Astrocyte of the cerebellum (primary cell): ENCODE results near the gene VKORC1L1.

Experiments
- DNase-seq: peaks from one replicate; pipeline ENCODE4 v3.0.0-alpha.2; 2011; ENCODE audit warnings: low read depth
- H3K4me3 ChIP-seq: 2 replicates; pipeline ENCODE4 v1.5.1; 2011; ENCODE audit warnings: mild to moderate bottlenecking, low read depth, low read length, moderate library complexity
- CTCF ChIP-seq: IDR thresholded peaks from 2 replicates; pipeline ENCODE4 v1.5.1; 2012; ENCODE audit warnings: low read length, low read depth, moderate library complexity, mild to moderate bottlenecking; ENCODE audit errors: missing control alignments
- in situ Hi-C: cut with HindIII; loops from 2 replicates; pipeline ENCODE4 v1.10.0; 2017; ENCODE audit warnings: low sequenced_read_pairs

The VKORC1L1 gene

GRCh38 chr7:65910237-65910636 lies 37.4 kb downstream of the VKORC1L1 start:
- no peak for TF ChIP-seq CTCF
- in situ Hi-C loops = no loop called here
- H3K4me3 ChIP-seq = no peak overlapping the region
- DNase-seq = no peak

DNA sequence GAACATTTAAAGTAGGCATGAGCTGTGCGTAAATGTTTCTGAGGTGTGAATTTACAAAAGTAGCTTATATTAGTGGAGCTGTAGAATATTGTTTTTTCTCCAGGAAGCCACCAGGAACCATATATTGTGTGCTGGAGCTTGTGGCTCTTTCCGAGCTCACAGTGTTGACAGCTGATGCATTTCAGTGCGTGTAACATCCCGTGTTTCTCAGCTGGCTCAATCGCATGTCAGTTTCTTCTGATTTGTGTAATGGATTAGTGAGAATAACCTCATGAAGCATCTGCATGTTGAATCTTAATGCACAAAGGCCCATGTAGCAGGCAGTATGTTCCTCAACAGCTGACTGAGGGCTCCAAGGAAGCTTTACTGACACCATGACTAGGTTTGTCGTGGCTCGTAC lies 39.4 kb downstream of the VKORC1L1 start:
- no peak for DNase-seq
- H3K4me3 ChIP-seq = no peak overlapping the region
- no peak for TF ChIP-seq CTCF
- in situ Hi-C loops = no loop called here

GRCh38 chr7:65915921-65916657 lies 43.2 kb downstream of the VKORC1L1 start:
- H3K4me3 ChIP-seq = no peak overlapping the region
- no peak for TF ChIP-seq CTCF
- in situ Hi-C loops = no loop called here
- no peak for DNase-seq

DNA sequence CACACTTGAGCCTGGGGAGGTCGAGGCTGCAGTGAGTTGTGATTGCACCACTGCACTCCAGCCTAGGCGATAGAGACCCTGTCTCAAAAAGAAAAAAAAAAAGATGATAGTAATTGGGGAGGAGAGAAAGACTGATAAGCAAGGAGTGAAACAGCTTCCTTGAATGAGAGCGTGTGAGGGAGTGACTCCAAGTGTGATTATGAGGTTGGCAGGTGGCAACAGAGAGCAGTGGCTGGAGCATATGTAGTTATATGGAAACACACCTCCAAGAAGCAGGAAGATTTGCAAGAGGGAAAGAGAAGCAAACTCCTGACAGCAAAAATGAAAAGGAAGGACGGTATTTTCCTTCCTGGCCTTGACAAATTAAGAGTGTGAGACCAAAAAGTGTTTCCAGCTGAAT lies 50.4 kb downstream of the VKORC1L1 start:
- no peak overlapping the region for H3K4me3 ChIP-seq
- no peak for TF ChIP-seq CTCF
- DNase-seq = no peak
- in situ Hi-C loops = no loop called here

DNA sequence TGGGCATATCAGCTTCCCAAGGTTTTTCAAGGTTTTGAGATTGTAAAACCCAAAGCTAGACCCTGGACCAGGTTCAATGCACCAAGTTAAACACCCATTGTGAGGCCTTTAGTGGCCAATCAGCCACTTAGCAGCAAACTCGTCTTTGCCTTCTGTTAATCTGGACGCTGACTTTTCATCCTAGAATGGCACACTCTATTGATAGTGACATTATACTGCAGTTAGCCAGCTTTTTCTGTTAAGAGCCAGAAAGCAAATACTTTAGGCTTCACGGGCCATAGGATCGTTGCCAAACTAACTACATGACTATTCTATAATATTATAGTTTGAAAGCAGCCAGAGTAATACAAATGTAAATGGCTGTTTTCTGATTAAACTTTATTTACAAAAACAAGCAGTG lies 51.3 kb downstream of the VKORC1L1 start:
- no peak overlapping the region for H3K4me3 ChIP-seq
- in situ Hi-C loops = no loop called here
- DNase-seq = no peak
- no peak for TF ChIP-seq CTCF

DNA sequence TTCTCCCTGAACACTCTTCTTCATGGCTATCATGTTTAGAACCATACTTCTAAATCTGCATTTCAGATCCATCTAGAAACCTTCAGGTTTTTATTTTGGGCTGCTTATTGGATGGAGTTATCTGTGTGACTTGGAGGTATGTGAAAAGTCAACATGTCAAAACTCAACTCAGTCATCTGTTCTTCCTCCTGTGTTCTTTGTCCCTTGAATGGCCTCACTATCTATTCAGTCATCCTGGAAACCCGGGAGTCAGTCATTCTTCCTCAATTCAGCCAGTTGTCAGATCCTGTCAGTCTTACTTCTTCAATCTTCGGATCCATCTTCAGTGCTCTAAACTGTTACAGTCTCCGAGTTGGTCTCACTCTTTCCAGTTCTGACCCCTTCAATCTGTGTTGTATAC lies 52.2 kb downstream of the VKORC1L1 start:
- no peak for DNase-seq
- in situ Hi-C loops = no loop called here
- H3K4me3 ChIP-seq = no peak overlapping the region
- no peak for TF ChIP-seq CTCF
